GM12874 (cell line): ENCODE data around the gene KIF6.

Source experiments
- CTCF ChIP-seq: IDR thresholded peaks from 2 replicates; pipeline ENCODE4 v1.5.1; 2011; ENCODE audit warnings: low read depth, mild to moderate bottlenecking, control low read depth, low read length, moderate library complexity; ENCODE audit not compliant: insufficient read depth

KIF6 gene

GRCh38 chr6:39344821-39345280 is 380.4 kb downstream of the KIF6 start:
- no peak for TF ChIP-seq CTCF

DNA sequence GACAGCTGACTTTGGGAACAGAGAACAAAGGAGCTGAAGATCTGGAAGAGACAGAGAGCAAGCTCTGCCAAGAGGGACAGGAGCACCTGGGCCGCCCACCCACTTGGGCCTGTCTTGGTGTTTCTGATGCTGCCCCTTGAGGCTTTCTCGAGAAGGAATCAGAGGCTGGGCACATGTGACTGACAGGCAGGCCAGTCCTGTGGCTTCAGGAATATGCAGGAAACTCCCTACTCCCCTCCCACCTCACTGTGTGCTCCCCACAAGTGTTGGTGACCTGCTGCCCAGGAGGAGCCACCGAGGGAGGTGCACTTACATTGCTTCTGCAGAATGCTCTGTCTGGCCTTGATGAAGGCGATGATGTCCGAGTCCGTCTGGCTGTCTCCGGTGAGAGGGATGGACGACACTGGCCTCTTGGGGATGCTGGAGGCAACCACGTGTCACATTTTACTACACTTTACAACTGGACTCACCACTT is 381.8 kb downstream of the KIF6 start:
- no peak for TF ChIP-seq CTCF

GRCh38 chr6:39342692-39343395 is 382.4 kb downstream of the KIF6 start:
- TF ChIP-seq CTCF = no peak

DNA sequence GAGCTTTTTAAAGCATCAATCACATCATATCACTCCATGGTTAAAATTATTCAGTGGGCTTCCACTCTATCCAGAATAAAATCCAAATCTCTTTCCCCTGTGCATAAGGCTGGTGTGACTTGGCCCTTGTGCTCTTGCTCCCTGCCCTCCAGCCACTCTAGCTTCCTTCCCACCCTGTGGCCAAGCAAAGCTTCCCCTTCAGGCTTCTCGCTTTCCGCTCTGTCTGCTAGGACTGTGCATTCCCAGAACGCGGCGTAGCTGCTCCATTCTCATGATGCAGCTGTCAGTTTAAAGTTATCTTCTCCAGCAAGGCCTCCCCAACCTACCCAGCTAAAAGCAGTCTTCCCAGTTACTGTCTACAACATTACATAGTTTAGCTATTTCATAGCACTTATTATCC is 383.3 kb downstream of the KIF6 start:
- TF ChIP-seq CTCF = no peak

DNA sequence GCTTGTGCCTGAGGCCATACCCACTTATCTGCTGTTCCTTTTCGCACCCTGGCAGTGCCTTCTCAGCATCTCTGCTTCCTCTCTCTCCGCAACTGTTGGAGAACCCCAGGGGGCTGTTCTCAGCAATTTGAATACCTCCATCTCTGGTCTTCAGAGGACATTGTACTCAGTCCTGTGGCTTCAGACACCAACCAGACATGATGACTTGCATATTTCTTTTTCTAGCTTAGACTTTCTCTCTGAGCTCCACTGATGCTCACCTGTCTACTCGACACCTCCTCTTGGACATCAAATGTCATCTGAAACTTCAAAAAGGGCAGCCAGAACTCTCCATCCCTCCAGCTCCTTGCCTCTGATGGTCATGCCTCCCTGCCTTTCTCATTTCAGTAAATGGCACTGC is 383.9 kb downstream of the KIF6 start:
- no peak for TF ChIP-seq CTCF

- no peak for TF ChIP-seq CTCF
Measured at GRCh38 chr6:39339868-39340550, 385.2 kb downstream of the KIF6 start.

GRCh38 chr6:39339096-39339867 is 385.9 kb downstream of the KIF6 start:
- no peak for TF ChIP-seq CTCF
